ENCODE data around the gene BCAS3.
"Not testable (repeated sequence)": the region's sequence is repeated elsewhere in the genome, so short reads cannot be mapped to it uniquely, and the experiment has no call there.

Gene BCAS3

GRCh38 chr17:61017317-61018006 is 339.8 kb downstream of the BCAS3 start:
- no peak for DNase-seq

DNA sequence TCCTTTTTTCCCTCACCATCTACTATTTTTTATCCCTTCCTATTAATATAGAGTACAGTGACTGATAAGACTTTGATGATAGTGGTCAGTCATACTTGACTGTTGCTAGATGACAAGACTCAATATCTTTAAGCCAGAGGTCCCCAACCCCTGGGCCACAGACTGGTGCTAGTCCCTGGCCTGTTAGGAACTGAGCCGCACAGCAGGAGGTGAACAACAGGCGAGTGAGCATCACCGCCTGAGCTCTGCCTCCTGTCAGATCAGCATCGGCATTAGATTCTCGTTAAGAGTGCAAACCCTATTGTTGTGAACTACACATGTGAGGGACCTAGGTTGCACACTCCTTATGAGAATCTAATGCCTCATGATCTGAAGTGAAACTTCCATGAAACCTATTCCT is 341.3 kb downstream of the BCAS3 start:
- no peak for DNase-seq

DNA sequence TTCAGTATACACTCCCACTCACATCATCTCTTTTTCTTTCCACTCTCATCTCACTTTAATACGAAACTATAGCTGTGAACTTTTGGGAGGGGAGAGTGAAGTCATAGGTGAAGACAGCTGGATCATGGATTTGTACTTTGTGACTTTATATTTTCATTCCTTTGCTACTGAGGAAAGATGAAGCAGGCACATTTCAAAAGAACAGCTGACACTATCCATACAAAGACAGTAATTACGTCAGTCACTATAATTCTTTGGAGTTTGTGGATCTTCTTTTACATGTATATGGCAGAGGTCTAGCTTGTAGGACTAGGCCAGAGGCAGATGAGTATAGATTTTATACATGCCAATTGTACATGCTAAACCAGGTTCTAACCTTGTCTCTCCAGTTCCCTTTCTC is 346.3 kb downstream of the BCAS3 start:
- no peak for DNase-seq

- no peak for DNase-seq
These were observed 349.2 kb downstream of the BCAS3 start for GRCh38 chr17:61026818-61027217.

GRCh38 chr17:61029181-61029580 is 351.5 kb downstream of the BCAS3 start:
- DNase-seq, result no peak

DNA sequence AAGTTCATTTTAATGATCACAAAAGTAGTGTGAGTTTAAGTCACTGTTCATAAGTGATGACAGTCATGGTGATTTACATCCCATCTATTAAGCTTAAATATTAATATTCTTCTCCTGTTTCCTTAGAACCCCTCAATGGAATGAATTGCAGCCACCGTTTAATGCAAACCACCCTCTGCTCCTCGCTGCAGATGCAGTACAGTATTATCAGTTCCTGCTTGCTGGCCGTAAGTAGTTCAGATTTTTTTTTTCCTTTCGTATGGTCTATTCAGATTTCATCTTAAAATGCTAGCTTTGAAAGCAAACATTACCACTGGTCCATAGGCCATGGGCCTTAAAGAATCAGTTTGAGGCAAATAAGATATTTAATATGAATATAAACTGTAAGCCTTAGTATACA is 363.0 kb downstream of the BCAS3 start:
- DNase-seq, result no peak

DNA sequence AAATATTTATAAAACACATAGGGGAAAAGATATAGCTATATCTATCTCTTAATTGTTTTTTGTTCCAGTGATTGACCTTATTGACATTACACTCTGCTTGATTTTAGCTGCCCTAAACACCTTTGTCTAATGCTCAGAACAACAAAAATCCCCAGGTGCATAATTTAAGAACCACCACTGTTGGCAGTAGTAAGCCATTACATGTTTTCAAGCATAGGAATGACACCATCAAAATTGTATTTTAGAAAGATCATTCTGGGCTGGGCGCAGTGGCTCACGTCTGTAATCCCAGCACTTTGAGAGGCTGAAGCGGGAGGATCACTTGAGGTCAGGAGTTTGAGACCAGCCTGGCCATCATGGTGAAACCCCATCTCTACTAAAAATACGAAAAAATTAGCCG is 364.7 kb downstream of the BCAS3 start:
- not testable (repeated sequence) for DNase-seq

DNA sequence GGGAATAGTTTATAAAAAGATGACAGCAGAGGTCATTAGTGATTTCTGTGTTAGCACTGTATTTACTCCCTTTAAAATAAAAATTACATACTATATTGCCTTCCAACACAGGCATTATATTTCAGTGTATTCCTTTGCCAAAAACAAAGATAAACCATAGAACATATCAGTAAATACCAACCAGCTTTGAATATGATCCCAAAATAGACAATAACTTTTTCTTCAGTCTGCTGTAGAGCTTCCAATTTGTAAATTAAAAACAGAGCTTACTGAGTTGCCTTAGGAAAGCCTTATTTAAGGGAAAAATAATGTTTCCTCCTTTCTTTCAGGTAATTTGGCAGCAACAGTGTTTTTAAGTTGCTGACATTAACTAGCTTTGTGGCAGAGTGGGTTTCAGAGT is 369.9 kb downstream of the BCAS3 start:
- DNase-seq, result no peak

- no peak for DNase-seq
These were observed 370.9 kb downstream of the BCAS3 start for GRCh38 chr17:61048376-61049106.

GRCh38 chr17:61053469-61053868 is 375.8 kb downstream of the BCAS3 start:
- DNase-seq, result no peak

DNA sequence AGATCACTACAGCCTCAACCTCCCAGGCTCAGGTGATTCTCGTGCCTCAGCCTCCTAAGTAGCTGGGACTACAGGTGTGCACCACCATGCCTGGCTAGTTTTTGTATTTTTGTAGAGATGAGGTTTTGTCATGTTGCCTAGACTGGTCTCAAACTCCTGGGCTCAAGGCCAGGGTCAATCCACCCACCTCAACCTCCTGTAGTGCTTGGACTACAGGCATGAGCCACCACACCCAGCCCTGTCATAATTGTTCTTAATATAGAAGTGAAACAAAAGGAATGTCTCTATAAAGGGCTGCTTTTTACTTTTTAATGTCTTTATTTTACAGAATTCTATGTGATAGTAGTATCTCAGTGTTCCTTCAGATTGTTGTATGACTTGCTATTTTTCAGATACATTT is 376.8 kb downstream of the BCAS3 start:
- no peak for DNase-seq

DNA sequence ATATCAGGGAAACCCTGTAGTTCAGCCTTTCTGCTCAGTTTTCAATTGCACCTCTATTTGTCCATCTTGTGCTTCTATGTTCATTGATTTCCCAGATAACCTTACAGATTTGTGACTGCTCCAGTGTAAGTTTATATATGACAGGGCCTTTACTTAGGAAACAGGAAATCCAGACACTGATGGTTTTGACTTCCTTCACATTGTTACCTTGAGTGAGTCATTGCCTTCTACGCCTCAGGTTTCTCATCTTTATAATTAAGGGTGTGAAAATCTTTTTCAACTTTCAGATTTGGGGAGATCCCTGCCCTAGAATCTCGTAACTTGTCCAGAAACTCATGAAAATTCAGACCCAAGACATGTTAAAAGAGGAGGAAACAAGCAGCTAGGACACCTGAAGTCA is 379.6 kb downstream of the BCAS3 start:
- DNase-seq, result no peak

- DNase-seq, result no peak
These were observed 380.4 kb downstream of the BCAS3 start for GRCh38 chr17:61058066-61058465.

DNA sequence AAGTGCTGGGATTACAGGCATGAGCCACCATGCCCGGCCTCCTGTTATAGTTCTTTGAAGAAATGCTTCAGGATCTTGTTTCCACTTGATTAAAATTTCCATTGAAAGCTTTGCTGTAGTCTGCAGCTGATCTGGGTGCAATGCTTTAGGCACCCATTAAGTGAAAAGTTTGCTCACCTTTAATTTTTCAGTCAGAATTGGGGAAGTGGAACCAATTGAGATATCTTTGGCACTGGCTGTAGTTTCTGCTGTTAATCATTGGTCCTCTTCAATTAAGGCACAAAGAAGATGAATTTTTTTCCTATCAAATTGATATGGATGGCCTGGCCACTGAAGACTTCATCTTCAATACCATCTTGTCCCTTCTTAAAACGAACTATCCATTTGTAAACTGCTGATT is 385.9 kb downstream of the BCAS3 start:
- DNase-seq, result no peak

GRCh38 chr17:61064087-61064951 is 386.7 kb downstream of the BCAS3 start:
- no peak for DNase-seq

DNA sequence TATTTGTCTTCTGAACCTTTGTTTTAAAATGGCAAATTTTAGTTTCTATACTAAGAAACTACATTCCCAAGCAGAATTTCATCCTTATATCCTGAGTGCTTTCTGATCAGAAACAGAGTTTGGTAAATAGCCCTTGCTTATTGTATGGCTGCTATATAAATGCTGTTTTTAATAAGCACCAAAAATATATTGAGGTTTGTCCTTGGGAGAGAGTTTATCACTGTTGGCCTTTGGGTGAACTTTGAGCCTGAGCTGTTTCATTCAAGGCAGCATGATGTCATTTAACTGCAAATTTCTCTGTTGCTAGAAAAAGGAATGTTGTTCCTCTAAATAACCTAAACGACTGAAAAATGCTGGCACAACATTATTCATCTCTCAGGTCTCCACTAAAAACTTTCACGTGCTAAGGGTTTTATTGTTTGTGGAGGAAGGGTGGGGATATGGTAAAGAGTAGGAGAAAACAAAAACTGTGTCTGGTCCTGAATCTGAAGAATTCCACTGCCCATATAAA is 387.7 kb downstream of the BCAS3 start:
- DNase-seq, result no peak

GRCh38 chr17:61066062-61066461 is 388.4 kb downstream of the BCAS3 start:
- no peak for DNase-seq

DNA sequence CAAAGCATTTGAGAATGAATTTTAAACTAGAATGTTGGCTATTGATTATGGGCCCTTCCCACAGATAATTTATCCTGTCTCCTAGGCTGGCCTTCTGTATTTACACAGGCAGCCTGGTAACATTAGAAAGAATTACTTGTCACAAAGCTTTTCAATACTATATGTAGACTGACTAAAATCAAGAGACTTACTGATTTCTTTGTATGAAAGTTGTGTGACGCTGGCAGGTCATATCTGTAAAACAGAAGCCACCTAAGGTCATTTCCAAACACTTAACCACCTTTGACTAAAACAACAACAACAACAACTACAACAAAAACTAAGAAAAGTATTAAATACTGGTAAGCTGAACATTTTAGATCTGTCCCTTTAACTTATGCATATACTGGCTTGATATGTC is 393.0 kb downstream of the BCAS3 start:
- no peak for DNase-seq

DNA sequence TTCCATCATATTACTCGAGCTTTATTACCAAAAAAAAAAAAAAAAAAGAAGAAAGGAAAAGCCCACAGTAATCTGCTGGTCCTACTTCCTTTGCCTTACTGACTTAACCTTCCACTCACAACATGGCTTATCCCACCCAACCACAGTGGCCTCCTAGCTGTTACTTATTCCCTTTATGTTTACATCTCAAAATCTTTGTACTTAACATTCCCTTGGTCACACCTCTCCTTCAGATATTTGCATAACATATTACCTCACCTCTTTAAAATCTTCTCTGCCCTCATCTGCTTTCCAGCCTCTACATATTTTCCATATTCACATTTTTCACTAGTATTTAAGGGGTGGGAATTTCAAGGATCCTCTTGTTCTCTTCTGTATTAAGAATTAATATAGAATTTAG is 395.0 kb downstream of the BCAS3 start:
- DNase-seq, result no peak

DNA sequence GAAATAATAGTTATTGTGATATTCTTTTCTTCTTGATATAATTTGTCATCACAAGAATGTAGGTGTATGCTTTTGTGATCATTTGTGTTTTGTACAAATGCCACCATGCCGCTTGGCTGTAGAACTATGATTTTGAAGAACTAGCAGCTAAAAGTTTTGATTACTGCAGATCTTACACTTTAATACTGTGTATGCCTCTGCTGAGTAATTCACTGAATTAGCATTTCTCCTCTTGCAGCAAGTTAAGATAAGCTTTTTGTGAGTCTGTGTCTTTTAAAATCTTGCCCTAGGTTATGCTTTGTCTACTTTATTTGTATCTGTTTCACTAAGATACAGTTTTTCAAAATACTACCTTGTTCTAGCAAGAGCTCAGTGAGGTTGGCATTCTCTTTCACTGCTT is 395.5 kb downstream of the BCAS3 start:
- no peak for DNase-seq

- DNase-seq, result no peak
These were observed 396.3 kb downstream of the BCAS3 start for GRCh38 chr17:61073799-61074513.

- DNase-seq, result no peak
These were observed 398.3 kb downstream of the BCAS3 start for GRCh38 chr17:61075988-61076387.

- no peak for DNase-seq
These were observed 399.0 kb downstream of the BCAS3 start for GRCh38 chr17:61076621-61077031.
